HPDE6-E6E7 (cell line): Measurements from ENCODE around the gene PRKCI.
"Not testable (repeated sequence)": the region's sequence is repeated elsewhere in the genome, so short reads cannot be mapped to it uniquely, and the experiment has no call there.

Experiments used
- DNase-seq: peaks from one replicate; pipeline ENCODE4 v3.0.0; 2011; ENCODE audit warnings: missing footprints; ENCODE audit errors: extremely low spot score

The PRKCI gene

GRCh38 chr3:170278627-170279026 is 56.4 kb downstream of the PRKCI start:
- DNase-seq = no peak

- DNase-seq = no peak
Observed at GRCh38 chr3:170290194-170290593, 68.0 kb downstream of the PRKCI start.

DNA sequence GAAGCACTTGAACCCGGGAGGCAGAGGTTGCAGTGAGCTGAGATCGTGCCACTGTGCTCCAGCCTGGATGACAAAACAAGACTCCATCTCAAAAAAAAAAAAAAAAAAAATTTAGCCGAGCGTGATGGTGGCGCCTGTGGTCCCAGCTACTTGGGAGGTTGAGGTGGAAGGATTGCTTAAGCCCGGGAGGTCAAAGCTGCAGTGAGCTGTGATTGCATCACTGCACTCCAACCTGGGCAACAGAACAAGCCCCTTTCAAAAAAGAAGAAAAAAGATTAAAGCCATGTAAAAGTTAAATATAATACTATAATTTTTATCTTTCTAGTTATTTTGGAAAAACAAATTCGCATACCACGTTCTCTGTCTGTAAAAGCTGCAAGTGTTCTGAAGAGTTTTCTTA is 73.4 kb downstream of the PRKCI start:
- no peak for DNase-seq

DNA sequence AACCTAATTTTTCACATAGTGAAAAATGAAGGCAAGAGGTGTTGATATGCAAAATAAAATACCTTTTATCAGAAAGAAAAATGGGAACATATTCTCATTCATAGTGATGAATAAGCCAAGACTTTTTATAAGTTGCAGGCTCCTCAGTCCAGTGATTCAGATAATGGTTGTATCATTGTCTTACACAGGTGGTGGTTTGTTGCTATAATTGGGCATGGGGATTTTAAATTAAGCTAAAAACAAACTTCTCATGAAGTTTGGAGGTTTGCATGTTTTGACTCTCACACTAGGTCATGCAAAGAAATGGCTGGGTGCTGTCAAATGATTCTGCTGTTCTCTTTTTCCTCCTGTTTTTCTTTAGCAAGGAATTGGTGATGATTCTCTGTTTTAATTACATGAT is 74.5 kb downstream of the PRKCI start:
- DNase-seq = no peak

DNA sequence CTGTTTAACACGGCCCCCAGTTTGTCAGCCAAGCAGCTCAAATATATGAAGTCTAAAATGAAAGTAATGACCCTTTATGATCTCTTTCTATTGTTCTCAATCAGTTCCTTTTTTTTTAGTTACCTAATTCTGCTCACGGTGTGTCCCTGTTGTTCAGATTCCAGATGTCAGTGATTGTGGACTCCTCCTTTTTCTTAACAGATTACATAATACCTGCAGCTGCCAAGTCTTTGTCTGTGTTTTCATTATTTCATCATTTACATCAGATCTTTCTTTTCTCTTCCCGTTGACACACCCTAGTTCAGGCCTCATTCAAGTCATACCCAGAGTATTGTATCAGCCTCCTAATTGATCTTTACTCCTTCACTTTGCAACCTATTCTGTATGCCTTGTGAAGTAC is 79.2 kb downstream of the PRKCI start:
- DNase-seq = no peak

DNA sequence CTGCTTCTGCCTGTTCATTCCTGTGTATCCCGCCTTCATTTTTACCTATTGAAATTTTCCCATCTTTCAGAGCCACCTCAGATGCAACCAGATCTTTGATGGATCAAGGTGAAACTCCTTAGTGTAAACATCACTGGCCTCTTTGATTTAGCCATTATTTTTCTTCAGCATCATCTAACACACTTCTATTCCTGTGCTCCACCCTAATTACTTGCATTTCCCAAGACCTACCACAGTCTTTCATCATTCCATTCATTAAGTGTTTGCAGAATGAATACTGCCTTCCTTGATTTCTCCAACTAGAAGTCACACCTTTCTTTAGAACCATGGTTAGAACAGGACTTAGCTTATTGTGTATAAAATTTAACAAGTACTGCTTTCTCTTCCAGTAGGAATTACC is 79.8 kb downstream of the PRKCI start:
- no peak for DNase-seq

DNA sequence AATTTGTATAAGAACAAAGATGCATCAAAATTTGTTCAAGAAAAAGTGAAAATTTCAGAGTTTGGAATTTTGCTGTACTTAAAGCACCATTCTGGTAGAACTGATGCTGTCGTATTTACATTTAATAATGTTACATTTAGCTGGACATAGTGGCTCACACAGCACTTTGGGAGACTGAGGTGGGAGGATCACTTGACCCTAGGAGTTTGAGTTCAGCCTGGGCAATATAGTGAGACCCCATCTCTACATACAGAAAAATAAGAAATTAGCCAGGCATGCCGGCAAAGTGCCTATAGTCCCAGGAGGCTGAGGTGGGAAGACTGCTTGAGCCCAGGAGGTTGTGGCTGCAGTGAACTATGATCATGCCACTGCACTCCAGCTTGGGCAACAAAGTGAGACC is 83.8 kb downstream of the PRKCI start:
- no peak for DNase-seq

- peak; percentile 56 for DNase-seq
Observed at GRCh38 chr3:170307671-170308405, 85.6 kb downstream of the PRKCI start.

DNA sequence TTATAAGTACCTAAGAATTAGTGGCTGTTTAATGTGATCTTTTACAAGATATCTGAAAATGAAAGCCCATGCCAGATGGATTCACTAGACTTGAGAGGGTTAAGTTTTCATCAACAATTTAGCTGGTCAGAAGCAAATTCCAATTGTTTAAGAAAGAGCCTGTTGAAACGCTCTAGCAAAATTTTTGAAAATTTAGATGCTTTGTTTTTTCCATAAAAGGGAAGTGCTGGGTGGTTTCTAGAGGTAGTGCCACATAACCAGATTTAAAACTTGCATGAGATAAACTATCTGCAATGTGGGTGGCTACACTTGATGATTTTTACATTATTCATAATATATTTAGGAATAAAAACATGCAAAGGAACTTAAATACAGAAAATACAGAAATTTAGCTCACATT is 86.8 kb downstream of the PRKCI start:
- DNase-seq = no peak

GRCh38 chr3:170317954-170318353 is 95.7 kb downstream of the PRKCI start:
- no peak for DNase-seq

DNA sequence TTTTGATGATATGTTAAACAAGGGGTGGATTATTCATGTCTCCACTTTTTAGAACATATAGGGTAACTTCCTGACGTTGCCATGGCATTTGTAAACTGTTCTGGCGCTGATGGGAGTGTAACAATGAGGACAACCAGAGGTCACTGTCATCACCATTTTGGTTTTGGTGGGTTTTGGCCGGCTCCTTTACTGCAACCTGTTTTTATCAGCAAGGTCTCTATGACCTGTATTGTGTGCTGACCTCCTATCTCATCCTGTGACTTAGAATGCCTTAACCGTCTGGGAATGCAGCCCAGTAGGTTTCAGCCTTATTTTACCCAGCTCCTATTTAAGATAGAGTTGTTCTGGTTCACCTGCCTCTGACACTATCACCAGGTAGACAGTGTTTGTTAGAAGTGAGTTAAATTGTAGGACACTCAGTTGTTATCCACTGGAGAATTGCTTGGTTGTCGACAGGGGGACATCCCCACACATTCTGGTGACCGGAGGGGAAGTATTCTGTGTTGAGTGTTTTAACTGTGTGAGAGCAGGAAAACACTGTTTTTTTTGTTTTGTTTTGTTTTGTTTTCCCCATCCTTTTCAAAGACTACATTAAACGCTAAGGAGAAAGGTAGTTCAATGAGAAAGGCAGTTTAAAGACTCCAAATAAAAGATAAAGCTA is 98.4 kb downstream of the PRKCI start:
- no peak for DNase-seq

DNA sequence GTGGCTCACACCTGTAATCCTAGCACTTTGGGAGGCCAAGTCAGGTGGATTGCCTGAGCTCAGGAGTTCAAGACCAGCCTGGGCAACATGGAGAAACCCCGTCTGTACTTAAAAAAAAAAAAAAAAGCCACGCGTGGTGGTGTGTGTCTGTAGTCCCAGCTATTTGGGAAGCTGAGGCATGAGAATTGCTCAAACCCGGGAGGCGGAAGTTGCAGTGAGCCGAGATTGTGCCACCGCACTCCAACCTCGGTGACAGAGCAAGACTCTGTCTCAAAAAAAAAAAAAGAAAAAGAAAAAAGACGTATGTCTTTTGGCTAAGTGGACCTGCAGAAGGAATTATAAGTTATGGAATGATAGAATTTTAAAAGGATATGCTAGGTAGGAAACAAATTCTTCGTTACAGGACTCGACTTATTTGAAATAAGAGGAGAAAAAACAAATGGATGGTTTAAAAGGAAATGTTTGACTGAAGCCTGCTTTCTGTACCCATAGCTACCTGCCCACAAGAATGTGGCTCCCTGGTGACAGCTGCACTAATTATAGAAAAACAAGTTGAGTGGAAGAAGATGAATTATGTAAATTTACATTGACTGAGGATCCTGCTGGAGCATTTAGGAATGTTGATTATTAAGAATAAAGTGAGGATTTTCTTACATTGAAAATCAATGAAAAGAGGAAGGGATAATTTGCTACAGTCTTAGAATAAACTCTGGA is 99.3 kb downstream of the PRKCI start:
- no peak for DNase-seq

- no peak for DNase-seq
Observed at GRCh38 chr3:170322566-170323269, 100.5 kb downstream of the PRKCI start.

DNA sequence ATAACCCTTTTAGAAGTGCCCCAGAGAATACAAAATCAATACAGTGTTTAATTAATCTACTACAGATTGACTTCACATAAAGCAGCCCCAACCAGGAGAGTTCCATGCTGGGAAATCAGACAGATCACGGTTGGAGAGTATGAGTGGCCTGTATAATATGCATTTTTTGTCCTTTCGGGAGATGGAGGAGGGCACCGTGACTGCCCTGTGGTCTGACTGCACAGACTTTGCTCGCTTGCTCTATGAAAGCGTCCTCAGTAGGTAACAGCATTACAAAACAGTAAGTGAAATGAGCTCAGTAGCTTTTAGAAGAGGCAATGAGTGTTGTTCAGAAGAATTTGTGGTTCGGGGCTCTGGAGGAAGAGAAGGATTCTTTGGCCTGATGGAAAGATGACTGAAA is 101.1 kb downstream of the PRKCI start:
- no peak for DNase-seq

DNA sequence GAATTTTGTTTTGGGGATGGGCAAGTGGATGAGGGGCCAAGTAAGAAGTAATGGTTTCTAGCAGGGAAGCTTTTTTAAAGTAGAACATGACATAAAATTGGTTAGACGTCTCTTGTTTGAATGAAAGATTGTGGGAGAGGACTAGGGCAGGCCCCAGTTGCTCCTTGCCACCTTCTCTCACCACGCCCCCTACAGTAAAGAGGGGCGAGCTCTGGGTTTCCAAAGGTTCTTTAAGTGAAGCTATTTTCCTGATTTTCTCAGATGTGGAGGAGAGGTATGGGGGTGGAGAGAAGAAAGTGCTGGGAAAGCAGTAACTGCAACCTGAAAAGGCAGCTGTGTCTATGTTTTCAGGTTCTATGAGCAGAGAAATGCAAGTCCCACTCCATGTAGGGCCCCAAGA is 102.7 kb downstream of the PRKCI start:
- DNase-seq = no peak

GRCh38 chr3:170327040-170327808 is 105.0 kb downstream of the PRKCI start:
- DNase-seq = no peak

GRCh38 chr3:170327868-170328548 is 105.8 kb downstream of the PRKCI start:
- DNase-seq = not testable (repeated sequence)

DNA sequence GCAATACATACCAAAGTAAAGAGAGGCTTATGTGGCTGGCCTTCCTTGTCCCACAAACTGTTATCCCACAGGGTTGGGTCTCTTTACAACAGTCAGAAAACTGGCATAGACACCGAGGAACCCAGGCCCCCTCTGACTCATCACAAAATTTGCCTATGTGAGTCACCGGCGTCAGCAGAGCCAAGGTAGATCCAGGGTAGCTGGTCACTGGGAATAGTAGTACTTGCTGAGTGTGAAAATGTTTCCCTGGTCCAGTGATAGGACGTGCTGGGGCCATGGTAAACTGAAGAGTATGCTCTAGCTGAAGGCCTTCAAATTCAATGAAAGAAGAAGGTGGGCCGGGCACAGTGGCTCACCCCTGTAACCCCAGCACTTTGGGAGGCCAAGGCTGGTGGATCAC is 108.1 kb downstream of the PRKCI start:
- DNase-seq = peak; percentile 28

DNA sequence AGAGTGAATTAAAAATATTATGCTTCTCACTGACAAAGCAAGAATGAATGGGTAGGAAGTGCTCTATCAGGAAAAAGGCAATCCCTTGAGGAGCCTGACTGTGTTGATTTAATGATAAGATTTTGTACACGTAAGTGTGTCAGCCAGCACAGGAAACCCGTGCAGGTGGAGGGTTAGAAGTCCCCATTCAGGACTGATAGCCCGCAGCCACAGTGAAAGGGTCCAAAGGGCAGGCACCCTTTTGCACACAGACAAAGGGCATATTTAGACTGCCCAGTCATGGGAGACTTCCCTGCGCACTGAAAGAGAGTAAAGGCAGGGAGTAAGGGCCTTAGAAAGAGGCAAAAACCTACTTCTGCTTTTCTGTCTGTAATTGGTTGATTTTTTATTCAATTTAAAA is 108.9 kb downstream of the PRKCI start:
- DNase-seq = no peak

DNA sequence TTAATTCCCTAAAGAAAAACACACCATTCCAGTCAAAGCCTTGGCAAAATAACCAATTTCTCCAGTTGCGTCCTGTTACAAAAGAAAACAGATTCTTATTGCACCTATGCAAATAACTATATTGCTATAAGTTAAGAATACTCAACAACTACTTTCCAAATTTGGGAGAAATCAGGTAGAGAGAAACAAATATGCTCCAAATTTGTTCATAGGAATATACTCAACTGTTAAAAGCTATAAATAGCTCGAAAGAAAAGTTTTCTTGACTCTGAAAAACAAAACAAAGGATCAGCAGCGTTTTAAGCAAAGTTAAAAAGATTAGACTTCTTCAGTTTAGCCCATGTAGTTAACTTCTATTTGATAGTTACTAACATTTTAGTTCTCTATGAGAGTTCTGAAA is 115.2 kb downstream of the PRKCI start:
- DNase-seq = no peak
